OCI-LY1 (cell line): ENCODE measurements around the gene BRF1.

Experiments
- EZH2 ChIP-seq: fragments of 200-600 bp; sonication (generic), shearing (Covaris generic); IDR thresholded peaks from 2 replicates; pipeline ENCODE4 v1.8.0; 2017; ENCODE audit warnings: borderline replicate concordance, mixed run types, mild to moderate bottlenecking, antibody characterized with exemption, low read length, moderate library complexity, mixed read lengths
- TF ChIP-seq, protein P1 (sequence below): fragments of 200-600 bp; sonication (generic), shearing (Covaris generic); IDR thresholded peaks from 2 replicates; pipeline ENCODE4 v1.5.1; 2017; ENCODE audit warnings: mild to moderate bottlenecking, antibody characterized with exemption, low read length, moderate library complexity, mixed read lengths

DNA sequence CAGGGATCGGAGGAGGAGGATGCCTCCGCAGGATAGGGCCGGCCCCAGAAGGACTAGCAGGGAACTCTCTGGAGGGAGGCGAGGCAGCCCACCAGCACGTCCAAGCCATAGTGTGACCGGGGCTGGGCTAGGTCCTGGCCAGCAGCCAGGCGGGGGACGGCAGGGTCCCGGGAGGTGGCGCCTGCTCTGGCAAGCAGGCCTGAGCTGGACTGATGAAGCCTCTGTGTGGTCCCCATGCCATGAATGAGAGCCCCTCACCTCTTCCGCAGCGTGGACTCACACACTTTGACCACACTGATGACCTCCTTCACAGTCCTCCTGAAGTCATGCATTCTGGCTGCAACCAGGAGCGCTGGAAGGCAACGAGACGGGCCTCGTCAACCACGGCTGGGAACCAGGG lies 72.2 kb downstream of the BRF1 start:
- TF ChIP-seq, protein P1, sequence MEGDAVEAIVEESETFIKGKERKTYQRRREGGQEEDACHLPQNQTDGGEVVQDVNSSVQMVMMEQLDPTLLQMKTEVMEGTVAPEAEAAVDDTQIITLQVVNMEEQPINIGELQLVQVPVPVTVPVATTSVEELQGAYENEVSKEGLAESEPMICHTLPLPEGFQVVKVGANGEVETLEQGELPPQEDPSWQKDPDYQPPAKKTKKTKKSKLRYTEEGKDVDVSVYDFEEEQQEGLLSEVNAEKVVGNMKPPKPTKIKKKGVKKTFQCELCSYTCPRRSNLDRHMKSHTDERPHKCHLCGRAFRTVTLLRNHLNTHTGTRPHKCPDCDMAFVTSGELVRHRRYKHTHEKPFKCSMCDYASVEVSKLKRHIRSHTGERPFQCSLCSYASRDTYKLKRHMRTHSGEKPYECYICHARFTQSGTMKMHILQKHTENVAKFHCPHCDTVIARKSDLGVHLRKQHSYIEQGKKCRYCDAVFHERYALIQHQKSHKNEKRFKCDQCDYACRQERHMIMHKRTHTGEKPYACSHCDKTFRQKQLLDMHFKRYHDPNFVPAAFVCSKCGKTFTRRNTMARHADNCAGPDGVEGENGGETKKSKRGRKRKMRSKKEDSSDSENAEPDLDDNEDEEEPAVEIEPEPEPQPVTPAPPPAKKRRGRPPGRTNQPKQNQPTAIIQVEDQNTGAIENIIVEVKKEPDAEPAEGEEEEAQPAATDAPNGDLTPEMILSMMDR: no peak
- no peak for TF ChIP-seq EZH2
